Ovary (tissue), 3 donors: ENCODE results near the gene CLBA1.
"Not testable (repeated sequence)": the region's sequence is repeated elsewhere in the genome, so short reads cannot be mapped to it uniquely, and the experiment has no call there.

ENCODE experiments used
- CTCF ChIP-seq, 3 donors: fragments of 450-650 bp in 2 of 3; fragments of 200-600 bp in 1 of 3; IDR thresholded peaks; one replicate each; pipeline versions ENCODE4 v1.5.1 to v1.8.0; 2016 to 2022; ENCODE audit warnings: antibody characterized with exemption in 3 of 3, mild to moderate bottlenecking in 1 of 3
- EP300 ChIP-seq: sonication (generic); formaldehyde crosslinking; IDR thresholded peaks from one replicate; pipeline ENCODE4 v1.6.1; 2017; ENCODE audit warnings: antibody characterized with exemption
- POLR2A ChIP-seq: fragments of 450-650 bp; IDR thresholded peaks from one replicate; pipeline ENCODE4 v1.6.1; 2017; ENCODE audit warnings: antibody characterized with exemption, mild to moderate bottlenecking, moderate library complexity
- donor health status: DM: no; HTN: no; CAD: no.

GRCh38 chr14:104951863-104952657 lies 33.5 kb upstream of the CLBA1 start:
- TF ChIP-seq CTCF (IDR thresholded peaks at IDR 0.05); EP300; POLR2A: not testable (repeated sequence)
